Motor neuron (in vitro differentiated cells): ENCODE data around the gene CEBPB. TPM values are rescaled to one million over a fixed set of nuclear protein-coding genes. Genes with fewer than 3 reads are reported as not detected.
"Not testable (repeated sequence)": the region's sequence is repeated elsewhere in the genome, so short reads cannot be mapped to it uniquely, and the experiment has no call there.

Experiments used
- ATAC-seq, 8 experiments: fragments of 200-7000 bp; cut with Tn5 transposase; replicated peaks in 6 of 8; 2 replicates each; pipeline ENCODE4 v1.8.0; 2021; ENCODE audit warnings: mild to moderate bottlenecking in 8 of 8, moderate library complexity in 8 of 8
- H3K27ac ChIP-seq, 2 donors: fragments of 250-450 bp; sonication (Bioruptor Pico); 2 replicates each; pipeline ENCODE4 v1.9.0; 2021; ENCODE audit warnings: antibody characterized with exemption in 2 of 2, mild to moderate bottlenecking in 2 of 2, moderate library complexity in 1 of 2
- H3K4me1 ChIP-seq, 2 donors: fragments of 250-450 bp; sonication (Bioruptor Pico); replicated peaks in 1 of 2; 2 replicates each; pipeline ENCODE4 v1.6.1; 2021; ENCODE audit warnings: antibody characterized with exemption in 2 of 2, mild to moderate bottlenecking in 2 of 2, moderate library complexity in 1 of 2
- H3K4me3 ChIP-seq, 5 donors: fragments of 250-450 bp; sonication (Bioruptor Pico); 2 replicates each; pipeline ENCODE4 v1.9.0; 2021; ENCODE audit warnings: antibody characterized with exemption in 5 of 5, mild to moderate bottlenecking in 5 of 5, moderate library complexity in 4 of 5
- WGBS, 10 experiments: fragments of 450-650 bp; shearing (Covaris generic); methylation state at CpG; one replicate each; pipeline ENCODE4 v1.0.0; 2022; 5-methylcytosine and 5-hydroxymethylcytosine counted together
- in situ Hi-C, 9 experiments: fragments of 400-800 bp; cut with MboI; loops; one replicate each; pipeline ENCODE4 v1.15.0; 2021; ENCODE audit warnings: low sequenced_read_pairs in 9 of 9, low pct_unique_long_range_greater_than_20kb in 2 of 9; ENCODE audit not compliant: unreplicated experiment in 9 of 9
- total RNA-seq, 8 experiments: library from RNA; unstranded; fragments of 300-600 nt; gene quantifications; 2 replicates each; pipeline versions ENCODE4 v1.2.3 to v1.2.4, GENCODE V29; 2022

The CEBPB gene
- total RNA-seq, 8 experiments from 2014 or later: 3.3 to 19.4 (median 8.9) TPM

DNA sequence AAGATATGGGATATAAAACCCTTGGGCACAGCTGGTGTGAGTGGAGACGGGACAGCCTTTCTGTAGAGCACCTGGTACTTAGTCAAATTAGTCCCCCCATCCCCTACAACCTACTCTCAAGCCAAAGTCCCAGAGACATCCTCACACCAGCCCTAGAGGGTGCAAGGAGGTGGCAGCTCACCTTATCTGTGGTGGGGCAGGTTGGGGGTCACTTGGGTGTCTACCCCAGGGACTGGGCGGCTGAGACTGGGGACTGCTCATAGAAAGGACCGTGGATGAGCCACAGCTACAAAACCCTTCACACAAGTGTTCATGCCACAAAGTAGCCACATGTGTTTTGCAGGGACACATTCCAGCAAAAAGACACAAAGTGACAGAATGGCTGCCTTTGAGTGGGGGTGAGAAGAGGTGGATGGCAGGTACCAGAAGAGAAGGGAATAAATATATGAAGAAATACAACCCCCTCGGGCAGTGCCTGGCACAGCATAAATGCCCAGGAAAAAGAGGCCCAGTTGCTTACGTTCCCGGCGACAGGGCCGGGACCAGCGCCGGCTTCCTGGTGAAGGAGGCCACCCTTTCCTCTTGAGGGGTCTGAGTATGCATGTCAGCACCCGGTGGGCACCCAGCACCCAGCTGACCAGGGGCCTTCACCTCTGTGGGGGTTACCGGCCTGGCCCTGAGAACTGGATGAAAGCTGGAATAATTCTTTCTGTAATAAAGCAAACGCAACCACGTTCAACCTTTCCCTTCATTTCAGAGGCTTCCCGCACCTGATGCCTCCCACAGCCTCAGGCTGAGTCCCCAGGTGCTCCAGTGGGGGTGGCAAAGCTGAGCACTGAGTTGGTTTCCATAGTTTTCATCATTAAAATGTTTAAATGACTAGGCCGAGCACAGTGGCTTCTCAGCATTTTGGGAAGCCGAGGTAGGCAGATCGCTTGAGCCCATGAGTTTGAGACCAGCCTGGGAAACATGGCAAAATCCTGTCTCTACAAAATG, 14.4 kb upstream of the CEBPB start:
- Histone ChIP-seq H3K4me3 (no peak overlapping the region), H3K4me1 (peaks cover 3 to 9% of the 10 kb centered on the region in 2 donors), H3K27ac (no peak overlapping the region)
- in situ Hi-C loops: loop anchor here in 3 of 9 experiments (25.0 kb wide), 3 partner anchors 286 to 611 kb away; partner anchors contain the start of gene BCAS4 (in 1 of the 3)
- ATAC-seq: no peak
- 52 to 100% (median 97%) methylated on average over 2 to 8 of the region's 18 CpGs; no CpG with 5 or more reads in 3 of the 10 experiments for WGBS, 10 experiments

DNA sequence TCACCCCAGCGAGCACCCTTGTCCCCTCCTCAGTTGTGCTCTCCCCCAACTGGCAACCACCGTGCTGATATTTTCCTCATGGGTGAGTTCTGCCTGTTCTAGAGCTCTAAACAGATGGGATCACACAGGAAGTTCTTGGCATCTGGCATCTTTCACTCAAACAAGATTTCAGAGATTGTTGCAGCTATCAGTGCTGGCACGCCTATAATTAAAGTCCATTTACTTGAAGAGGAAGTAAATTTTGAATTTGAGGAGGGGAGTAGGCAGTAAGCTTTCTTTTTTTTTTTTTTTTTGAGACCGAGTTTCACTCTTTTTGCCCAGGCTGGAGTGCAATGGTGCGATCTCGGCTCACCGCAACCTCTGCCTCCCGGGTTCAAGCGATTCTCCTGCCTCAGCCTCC, 12.0 kb upstream of the CEBPB start:
- not testable (repeated sequence) for H3K4me1 ChIP-seq, H3K27ac ChIP-seq, ATAC-seq, H3K4me3 ChIP-seq
- 90 to 100% (median 100%) methylated on average over 1 to 3 of the region's 9 CpGs; no CpG with 5 or more reads in 4 of the 10 experiments for whole genome bisulfite sequencing, 10 experiments
- in situ Hi-C loops: loop anchor here in 3 of 9 experiments (25.0 kb wide), 3 partner anchors 284 to 609 kb away; partner anchors contain the start of gene BCAS4 (in 1 of the 3)

DNA sequence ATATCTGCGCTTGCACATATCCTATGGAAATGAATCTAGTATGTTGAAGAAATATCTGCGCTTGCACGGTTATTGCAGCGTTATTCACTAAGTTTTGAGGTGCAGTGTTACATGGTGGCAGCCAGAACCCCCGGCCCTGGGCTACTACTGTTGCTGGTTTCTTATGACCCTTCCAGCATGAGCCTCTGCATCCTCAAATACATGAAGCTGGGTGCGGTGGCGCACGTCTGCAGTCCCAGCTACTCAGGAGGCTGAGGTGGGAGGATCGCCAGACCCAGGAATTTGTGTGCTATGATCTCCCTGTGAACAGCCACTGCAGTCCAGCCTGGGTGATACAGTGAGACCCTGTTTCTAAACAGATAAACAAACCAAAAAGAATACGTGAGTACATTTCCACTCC, 9.3 kb upstream of the CEBPB start:
- WGBS, 10 experiments: 75 to 100% (median 91%) methylated on average over 1 to 6 of the region's 10 CpGs; no CpG with 5 or more reads in 2 of the 10 experiments
- ATAC-seq: no peak
- Histone ChIP-seq H3K4me1 (no peaks in the 10 kb centered on the region), H3K27ac (no peak overlapping the region), H3K4me3 (no peak overlapping the region)
- in situ Hi-C loops: loop anchor here in 8 of 9 experiments (5.0 to 25.0 kb wide), 7 partner anchors 281 to 606 kb away; partner anchors contain the start of gene BCAS4 (in 1 of the 8)

DNA sequence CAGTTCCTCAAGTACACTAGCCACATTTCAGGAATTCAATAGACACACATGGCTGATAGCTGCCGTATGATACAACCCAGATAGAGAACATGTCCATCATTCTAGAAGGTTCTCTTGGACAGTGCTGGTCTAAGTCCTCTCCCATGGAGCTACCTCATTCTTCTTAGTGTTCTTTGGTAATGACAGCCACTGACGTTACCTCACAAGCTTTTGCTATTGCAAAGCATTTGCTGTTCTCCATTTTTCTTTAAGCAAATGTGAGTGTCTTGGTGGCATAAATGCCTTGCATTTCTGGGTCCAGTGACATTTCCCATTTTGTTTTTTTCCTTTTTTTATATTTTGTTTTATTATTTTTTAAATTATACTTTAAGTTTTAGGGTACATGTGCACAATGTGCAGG, 8.3 kb upstream of the CEBPB start:
- in situ Hi-C loops: loop anchor here in 8 of 9 experiments (5.0 to 25.0 kb wide), 7 partner anchors 280 to 605 kb away; partner anchors contain the start of gene BCAS4 (in 1 of the 8)
- Histone ChIP-seq H3K4me3 (no peak overlapping the region), H3K4me1 (no peaks in the 10 kb centered on the region), H3K27ac (no peak overlapping the region)
- ATAC-seq: no peak
- WGBS, 10 experiments: 56 to 100% (median 87%) methylated on average over 1 to 2 of the region's 2 CpGs; no CpG with 5 or more reads in 1 of the 10 experiments

DNA sequence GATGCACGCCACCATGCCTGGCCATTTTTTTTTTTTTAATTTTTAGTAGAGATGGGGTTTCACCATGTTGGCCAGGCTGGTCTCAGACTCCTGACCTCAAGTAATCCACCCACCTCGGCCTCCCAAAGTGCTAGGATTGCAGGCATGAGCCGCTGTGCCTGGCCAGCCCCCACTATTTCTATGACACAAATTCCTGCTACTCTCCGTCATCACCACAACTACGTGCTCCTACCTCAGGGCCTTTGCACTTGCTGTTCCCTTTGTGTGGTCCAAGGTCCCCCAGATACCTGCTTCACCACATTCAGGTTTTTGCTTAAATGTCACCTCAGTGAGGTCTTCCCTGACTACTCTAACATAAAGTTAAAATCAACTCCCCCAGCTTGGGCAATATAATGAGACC, 5.2 kb upstream of the CEBPB start:
- no peak overlapping the region for H3K4me3 ChIP-seq
- no peak overlapping the region for H3K27ac ChIP-seq
- no peaks in the 10 kb centered on the region for H3K4me1 ChIP-seq
- in situ Hi-C loops: loop anchor here in 8 of 9 experiments (5.0 to 25.0 kb wide), 7 partner anchors 277 to 602 kb away; partner anchors contain the start of gene BCAS4 (in 1 of the 8)
- ATAC-seq: no peak
- 87 to 100% (median 93%) methylated on average over 1 to 3 of the region's 5 CpGs; no CpG with 5 or more reads in 3 of the 10 experiments for WGBS, 10 experiments

DNA sequence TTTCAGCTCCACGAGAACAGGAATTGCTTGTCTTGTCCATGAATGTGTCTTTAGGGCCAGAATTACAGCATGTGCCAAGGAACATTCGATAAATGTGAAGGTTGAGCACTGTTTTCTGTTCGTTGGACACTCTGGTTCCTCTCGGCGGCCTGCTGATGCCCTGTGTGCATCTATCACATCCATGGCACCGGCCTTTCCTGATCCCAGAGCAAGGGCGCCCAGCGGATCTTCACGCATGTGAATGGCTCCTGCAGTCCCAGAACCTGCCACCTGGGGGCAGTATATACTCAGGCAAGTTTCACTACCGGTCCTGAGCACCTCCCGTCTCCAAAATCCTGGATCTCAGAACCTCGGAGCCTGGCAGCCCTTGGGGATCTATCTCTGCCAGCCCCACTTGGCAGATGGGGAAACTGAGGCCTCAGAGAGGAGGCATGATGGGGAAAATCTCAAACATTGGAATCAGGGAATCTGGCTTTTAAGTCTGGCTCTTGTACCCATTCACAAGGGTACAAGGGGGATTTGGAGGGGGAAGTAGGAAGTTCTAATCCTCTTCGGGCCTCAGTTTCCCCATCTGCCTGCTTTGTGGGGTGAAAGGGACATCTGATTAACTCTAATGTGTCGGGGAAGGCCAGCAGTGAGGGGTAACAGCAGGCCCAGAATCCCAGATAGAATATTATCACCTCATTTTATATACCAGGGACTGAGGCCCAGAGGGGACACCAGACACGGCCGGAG, 4.3 kb upstream of the CEBPB start:
- 0 to 83% (median 13%) methylated on average over 1 to 9 of the region's 16 CpGs for WGBS, 10 experiments
- H3K27ac ChIP-seq: no peak overlapping the region
- peak; percentile 7 to 34 (median 16) for ATAC-seq
- in situ Hi-C loops: loop anchor here in 8 of 9 experiments (5.0 to 25.0 kb wide), 7 partner anchors 276 to 601 kb away; partner anchors contain the start of gene BCAS4 (in 1 of the 8)
- no peaks in the 10 kb centered on the region for H3K4me1 ChIP-seq
- no peak overlapping the region for H3K4me3 ChIP-seq

DNA sequence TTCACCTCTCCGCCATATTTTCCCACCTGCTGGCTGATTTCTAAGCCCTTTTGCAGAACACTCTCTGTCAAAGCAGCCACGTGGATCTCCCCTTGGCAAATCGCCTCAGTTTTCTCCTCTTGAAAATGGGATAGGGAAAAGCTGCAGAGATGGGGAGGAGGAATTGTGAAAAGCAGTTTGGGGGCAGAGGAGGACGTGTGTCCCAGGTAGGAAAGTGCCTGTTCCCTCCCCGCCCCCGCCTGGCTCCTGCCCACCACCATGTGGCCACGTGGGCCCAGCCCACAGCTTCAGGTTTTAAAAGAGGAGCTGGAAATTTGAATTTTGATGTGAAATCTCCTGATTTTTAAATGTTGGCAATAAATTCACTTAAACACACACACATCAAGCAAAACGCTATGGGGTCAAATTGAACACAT, 3.6 kb upstream of the CEBPB start:
- 60 to 100% (median 80%) methylated on average over 1 of the region's 8 CpGs; no CpG with 5 or more reads in 7 of the 10 experiments for WGBS, 10 experiments
- no peak for ATAC-seq
- H3K27ac ChIP-seq: no peak overlapping the region

DNA sequence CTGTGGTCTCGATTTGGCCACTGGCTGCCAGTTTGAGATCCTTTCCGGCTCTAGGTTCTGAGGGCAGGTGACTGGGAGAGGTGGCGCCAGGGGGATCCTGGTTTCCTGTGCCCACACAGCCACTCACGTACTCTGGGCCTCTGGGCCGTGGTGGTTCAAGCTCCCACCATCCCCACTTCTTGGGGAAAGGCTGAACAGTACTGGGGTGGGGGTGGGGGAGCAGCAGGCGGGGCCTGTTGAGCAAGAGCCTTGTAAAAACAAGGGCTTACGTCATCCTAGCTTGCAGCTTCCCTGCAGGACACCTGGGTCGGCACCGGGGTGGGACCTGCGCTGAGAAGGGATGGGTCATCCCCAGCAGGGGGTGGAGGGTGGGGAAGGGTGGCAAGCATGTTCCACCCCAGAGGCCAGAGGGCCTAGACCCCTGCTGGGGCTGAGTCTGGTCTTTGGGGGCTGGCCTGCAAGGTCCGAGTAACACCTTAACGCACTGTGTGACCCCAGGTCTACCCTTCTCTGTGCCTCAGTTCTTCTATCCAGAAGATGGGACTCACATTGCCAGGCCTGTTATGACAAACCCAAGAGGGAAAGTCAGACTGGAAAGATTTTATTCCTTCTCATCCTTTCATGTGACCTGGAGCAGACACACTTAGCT, 3.1 kb upstream of the CEBPB start:
- WGBS, 10 experiments: 80 to 100% methylated on average over 1 of the region's 12 CpGs; no CpG with 5 or more reads in 8 of the 10 experiments
- no peak for ATAC-seq
- in situ Hi-C loops: loop anchor here in 8 of 9 experiments (5.0 to 25.0 kb wide), 7 partner anchors 275 to 600 kb away; partner anchors contain the start of gene BCAS4 (in 1 of the 8)
- Histone ChIP-seq H3K4me3 (no peak overlapping the region), H3K4me1 (no peaks in the 10 kb centered on the region), H3K27ac (no peak overlapping the region)

More for the DNA sequence above, 3.6 kb upstream of the CEBPB start:
- in situ Hi-C loops: loop anchor here in 8 of 9 experiments (5.0 to 25.0 kb wide), 7 partner anchors 275 to 600 kb away; partner anchors contain the start of gene BCAS4 (in 1 of the 8)
- Histone ChIP-seq H3K4me1 (no peaks in the 10 kb centered on the region), H3K4me3 (no peak overlapping the region)

DNA sequence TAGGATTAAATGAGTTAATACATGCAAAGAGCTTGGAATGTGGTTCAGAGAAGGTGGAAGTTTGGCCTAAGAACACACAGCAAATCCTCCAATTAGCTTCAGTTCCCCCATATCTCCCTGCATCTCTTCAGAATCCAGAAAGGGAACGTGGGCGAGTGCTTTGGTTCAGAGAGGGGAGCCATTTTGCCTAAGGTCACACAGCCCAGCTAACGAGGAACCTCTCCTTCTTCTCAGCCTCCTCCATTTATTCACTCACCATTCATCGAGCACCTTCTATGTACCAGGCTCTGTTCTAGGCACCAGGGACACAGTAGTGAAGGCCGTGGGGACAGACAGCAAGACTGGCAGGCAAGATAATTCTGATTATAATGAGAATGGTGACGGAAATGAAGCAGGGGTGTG, 2.3 kb upstream of the CEBPB start:
- WGBS, 10 experiments: 80 to 100% (median 91%) methylated on average over 1 to 5 of the region's 6 CpGs; no CpG with 5 or more reads in 2 of the 10 experiments
- H3K4me1 ChIP-seq: peaks cover 2% of the 10 kb centered on the region in 2 donors
- H3K4me3 ChIP-seq: no peak overlapping the region
- in situ Hi-C loops: loop anchor here in 8 of 9 experiments (5.0 to 25.0 kb wide), 7 partner anchors 274 to 599 kb away; partner anchors contain the start of gene BCAS4 (in 1 of the 8)
- no peak overlapping the region for H3K27ac ChIP-seq
- ATAC-seq: no peak

DNA sequence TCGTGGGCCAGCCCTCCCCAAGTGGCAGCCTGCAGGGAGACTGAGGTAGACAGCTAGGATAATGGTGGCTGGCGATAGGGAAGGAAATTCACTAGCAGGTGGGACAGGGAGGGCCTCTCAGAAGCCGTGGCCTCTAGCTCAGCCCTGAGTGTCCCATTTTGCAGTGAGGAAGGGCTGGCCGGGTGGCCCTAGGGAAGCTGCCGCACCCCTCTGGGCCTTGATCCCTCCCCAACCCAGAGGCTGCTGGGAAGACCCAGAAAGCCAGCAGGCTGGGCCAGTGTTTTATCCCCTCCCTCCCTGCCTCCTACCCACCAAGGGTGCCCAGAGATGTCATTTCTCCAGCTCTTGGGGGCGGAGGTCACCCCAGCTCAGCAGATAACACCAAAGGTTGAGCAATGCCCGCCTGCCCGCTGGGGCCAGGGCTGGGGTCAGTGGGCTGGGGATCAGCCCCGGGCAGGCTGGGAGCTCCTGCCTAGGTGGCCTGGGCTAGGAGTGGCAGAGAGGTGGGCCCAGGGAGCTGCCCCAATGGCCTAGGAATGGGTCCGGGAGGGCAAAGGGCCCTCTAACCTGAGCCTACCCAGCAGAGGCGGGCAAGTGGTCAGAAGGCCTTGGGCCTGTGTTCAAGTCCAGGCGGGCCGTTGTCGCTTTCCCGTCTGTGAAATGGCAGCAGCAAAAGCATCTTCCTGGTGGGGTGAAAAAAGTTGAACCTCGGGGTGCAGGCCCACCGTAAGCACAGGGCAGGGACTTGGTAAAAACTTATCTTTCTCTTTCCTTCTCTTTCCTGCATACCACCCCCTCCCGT, 1.6 kb upstream of the CEBPB start:
- no peak overlapping the region for H3K4me3 ChIP-seq
- no peak overlapping the region for H3K27ac ChIP-seq
- peaks cover 10% of the 10 kb centered on the region in 2 donors for H3K4me1 ChIP-seq
- in situ Hi-C loops: loop anchor here in 8 of 9 experiments (5.0 to 25.0 kb wide), 7 partner anchors 273 to 598 kb away; partner anchors contain the start of gene BCAS4 (in 1 of the 8)
- no peak for ATAC-seq
- 59 to 96% (median 91%) methylated on average over 3 to 9 of the region's 18 CpGs; no CpG with 5 or more reads in 7 of the 10 experiments for WGBS, 10 experiments

DNA sequence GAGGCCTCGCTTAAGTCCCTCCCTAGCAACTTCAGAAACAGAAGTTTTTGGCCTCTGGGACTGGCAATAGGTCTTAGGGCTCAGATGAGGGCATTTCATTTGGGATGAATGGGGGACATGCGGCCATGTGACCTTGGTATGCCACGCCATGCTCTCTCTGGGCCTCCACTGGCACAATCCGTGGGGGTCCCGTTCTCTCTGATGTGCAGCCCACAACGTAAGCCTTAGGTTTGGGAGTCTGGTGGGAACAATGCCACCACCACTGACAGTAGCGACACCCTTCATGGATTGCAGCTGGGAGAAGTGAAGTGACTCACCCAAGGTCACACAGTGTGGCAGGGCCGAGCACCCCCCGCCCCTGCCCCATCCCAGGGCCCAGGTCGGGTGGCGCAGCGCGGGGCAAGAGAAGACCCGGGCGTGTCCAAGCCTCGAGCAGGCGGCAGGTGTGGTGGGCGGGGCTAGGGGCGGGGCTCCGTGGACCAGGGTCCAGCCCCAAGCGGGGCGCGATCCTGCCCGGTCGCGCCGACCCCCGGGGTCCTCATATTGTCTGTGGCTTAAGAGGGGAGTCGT, 864 bp upstream of the CEBPB start:
- ATAC-seq: no peak
- peak overlapping the region; percentile 66 to 94 (median 77) for H3K4me3 ChIP-seq
- no peak overlapping the region for H3K27ac ChIP-seq
- in situ Hi-C loops: loop anchor here in 8 of 9 experiments (5.0 to 25.0 kb wide), 7 partner anchors 273 to 598 kb away; partner anchors contain the start of gene BCAS4 (in 1 of the 8)
- WGBS, 10 experiments: 7 to 100% (median 53%) methylated on average over 2 to 3 of the region's 29 CpGs; no CpG with 5 or more reads in 7 of the 10 experiments
- peaks cover 15 to 16% of the 10 kb centered on the region in 2 donors for H3K4me1 ChIP-seq
